HG02759 (cell line): ENCODE results near the gene TCEAL7.
"Not testable (repeated sequence)": the region's sequence is repeated elsewhere in the genome, so short reads cannot be mapped to it uniquely, and the experiment has no call there.

Experiments used
- ATAC-seq: cut with Tn5 transposase; IDR thresholded peaks from one replicate; pipeline ENCODE4 v1.9.1; 2021; ENCODE audit warnings: mild to moderate bottlenecking, moderate library complexity; ENCODE audit not compliant: unreplicated experiment

Gene TCEAL7, protein sequence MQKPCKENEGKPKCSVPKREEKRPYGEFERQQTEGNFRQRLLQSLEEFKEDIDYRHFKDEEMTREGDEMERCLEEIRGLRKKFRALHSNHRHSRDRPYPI

DNA sequence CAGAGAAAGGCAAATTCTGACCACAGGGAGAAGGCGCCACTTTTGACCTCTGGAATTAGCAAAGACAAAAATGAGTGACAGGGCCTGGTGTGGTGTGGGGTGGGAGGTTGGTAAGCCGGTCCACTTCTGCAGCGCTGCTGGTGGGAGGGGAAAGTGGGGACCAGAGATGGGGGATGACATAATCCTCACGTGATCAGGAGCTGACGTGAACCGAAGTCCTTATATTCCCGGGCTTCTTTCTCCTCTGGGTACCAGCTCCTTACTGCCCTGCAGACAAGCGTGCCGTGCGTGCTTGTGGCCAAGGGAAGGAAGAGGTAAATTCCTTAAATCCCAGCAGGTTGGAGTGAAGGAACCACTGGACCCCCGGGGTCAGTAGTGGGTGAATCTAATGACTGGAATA lies at the start of gene TCEAL7:
Gene TCEAL7 (plus strand): TSS at position 249 of the 400 bp plus-strand sequence. CDS start 1,165 bp downstream, outside the sequence.
- no peak for ATAC-seq

DNA sequence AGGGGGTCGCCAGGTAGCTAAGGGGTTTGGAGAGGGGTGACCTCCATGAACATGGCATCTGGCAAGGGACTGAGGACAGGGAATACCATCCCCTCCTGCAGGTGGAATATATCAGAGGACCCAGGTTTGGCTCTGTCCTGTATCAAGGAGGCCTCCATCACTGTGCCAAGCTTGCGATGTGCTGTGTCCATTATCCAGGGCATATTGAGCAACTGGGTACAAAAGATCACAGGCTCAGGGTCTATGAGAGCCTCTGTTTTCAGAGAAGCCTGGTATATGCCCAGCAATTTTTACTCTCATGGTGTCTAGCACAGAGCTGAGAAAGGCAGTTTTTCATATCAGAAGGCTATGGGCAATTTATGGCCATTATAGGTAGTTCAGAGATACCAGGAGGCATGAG lies 36.9 kb upstream of the TCEAL7 start:
- no peak for ATAC-seq

DNA sequence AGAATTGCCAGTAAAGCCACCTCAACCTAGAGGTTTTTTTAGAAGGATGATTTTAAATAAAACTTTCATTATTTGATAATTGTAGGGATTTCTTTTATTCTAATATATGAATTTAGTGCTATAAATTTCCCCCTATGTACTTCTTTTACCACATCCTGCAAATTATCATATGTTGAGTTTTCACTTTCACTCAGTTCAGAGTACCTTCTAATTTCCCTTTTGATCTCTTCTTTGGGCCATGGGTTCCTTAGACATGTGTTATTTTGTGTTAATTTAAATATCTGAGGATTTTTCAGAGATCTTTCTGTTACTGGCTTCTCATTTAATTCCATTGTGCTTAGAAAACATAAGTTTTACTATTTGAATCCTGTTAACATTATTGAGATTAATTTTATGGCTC lies 25.3 kb upstream of the TCEAL7 start:
- ATAC-seq, result no peak

DNA sequence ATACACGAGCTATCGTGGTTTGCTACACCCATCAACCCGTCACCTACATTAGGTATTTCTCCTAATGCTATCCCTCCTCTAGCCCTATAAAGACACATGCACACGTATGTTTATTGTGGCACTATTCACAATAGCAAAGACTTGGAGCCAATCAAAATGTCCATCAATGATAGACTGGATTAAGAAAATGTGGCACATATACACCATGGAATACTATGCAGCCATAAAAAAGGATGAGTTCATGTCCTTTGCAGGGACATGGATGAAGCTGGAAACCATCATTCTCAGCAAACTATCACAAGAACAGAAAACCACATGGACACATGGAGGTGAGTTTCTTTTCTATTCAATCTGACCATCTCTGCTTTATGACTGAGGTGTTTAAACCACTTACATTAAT lies 24.4 kb upstream of the TCEAL7 start:
- not testable (repeated sequence) for ATAC-seq

DNA sequence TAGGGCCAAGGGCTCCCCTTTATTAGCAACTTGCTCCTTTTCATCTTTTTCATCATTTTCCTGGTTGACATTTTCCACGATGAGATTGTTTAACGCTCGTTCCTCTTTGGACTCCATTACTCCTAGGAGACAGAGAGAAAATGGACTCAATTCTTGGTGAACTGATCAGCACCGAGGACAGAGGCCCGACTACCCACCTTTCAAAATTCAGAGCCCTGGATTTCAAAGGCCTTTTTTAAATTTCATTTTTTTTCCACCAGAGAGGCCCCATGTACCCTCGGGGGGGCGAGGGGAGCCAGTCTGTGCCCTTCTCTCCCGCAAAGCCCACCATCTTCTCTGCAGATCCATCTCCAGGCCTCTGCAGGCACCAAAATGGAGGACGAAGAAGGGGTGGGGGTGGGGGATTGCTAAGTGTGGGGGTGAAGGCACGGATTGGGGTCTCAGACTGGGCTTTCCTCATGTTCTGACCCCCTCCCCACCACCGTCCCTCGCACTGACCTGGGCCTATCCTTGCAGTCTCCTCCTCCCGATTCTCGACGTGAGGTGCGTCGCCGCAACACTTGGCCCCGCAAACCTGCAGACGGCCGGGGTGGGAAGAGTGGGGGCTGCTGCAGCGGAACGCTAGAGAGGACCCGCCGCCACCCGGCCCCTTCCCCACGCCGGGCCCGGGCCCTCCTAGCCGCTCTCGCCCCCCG lies 20.0 kb upstream of the TCEAL7 start:
- ATAC-seq, result no peak

DNA sequence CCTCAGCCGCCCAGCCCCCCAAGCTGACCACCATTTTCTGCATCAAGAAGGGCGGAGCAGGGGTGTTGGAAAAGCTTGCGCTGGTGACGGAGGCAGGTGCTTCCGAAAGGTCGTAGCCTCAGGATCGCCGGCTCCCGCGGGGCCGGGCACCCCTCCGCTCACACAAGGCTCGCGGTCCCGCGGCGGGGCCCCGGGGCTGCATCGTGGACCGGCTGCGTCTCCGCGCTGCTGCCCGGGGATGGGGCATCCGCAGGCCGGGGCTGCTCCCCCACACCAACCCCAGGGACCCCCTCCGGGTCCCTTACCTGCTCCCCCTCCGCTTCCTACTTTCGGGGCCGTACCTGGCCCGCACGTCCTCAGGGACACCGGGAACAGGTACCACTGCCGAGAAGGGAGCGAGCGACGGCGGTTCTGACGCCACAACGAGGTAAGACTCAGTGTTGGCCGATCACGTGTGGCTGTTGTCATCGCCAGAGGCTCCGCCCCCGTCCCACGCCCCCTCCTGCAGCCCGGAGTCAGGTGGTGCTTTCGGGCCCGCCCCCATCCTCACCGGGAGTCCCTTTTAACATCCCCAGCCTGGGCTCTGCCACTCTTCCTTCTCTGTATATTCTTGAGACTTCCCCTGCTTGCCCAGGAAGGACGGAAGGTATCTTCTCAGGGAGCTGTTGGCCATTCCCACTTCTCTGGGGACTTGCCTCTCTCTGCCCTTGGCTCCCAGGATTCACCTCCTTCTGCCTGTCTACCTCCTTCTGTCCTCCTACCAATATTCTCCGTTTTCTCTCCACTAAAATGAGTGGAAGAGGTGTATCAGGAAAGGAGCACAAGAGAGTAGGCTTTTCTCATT lies 19.3 kb upstream of the TCEAL7 start, which contains the start of gene BEX2:
Gene BEX2 (minus strand): TSS at position 436 of the 844 bp plus-strand sequence. CDS start 1,014 bp downstream, outside the sequence.
- peak; percentile 98 for ATAC-seq

DNA sequence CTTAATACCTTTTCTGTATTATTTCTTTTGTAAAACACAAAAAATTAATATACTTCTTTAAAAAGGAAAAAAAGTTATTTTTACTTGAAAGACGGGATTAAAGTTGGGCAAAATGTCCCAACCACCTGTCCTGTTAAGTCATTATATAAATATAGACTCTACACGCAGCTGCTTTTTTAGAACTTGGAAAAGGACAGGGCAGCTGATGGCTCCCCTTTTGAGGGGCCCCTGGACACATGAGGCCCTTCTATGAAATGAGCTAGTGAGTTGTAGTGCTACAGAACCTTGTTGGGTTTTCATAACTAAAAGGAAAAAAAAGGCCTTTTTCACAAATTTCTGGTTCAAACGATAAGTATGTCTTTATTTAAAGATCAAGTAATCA lies 18.6 kb upstream of the TCEAL7 start:
- no peak for ATAC-seq

DNA sequence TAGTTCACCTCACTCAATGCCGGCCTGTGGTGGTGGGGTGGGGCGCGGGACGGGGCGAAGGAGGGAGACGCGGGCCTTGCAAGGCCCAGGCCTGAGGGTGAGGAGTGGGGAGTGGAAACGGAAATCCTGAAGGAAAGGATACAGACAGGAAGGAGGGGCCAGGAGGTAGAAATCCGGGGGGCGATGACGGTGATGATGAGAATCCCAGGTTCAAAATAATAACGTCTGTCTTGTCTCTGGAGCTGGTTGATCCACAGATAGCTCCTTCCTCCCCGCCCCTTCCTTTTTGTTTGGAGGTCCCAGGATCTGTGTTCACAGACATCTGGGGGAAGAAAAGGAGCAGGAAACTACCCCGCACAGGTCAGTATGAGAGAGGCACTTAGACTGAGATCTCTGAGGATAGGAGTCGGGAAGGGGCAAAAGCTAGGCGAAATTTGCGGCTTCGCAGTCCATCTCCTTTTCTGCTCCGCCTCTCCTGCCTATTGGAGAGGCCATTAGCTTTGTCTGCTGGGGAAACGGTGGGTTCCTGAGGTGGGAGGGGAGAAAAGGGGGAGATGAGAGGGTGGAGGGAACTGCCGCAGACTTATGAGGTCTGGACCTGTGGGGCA lies 746 bp downstream of the TCEAL7 start:
- no peak for ATAC-seq

DNA sequence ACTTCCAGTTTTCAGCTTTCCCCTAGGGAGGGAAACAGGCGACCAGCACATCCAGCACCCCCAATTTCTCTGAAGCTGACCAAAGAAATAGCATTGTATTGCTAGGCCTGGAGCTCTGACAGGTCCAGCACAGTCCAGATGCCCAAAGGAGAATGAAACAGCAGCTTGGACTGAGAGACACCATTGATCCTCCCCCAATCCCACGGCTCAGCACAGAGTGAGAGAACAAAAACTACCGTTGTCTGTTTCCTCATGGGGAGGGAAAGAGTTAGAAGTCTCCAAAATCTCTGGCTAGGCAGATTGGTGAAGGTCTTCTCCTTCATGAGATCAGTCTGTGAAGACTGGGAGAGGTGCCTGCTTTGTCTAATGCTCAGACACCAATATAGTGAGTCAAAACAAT lies 8.6 kb downstream of the TCEAL7 start:
- no peak for ATAC-seq

DNA sequence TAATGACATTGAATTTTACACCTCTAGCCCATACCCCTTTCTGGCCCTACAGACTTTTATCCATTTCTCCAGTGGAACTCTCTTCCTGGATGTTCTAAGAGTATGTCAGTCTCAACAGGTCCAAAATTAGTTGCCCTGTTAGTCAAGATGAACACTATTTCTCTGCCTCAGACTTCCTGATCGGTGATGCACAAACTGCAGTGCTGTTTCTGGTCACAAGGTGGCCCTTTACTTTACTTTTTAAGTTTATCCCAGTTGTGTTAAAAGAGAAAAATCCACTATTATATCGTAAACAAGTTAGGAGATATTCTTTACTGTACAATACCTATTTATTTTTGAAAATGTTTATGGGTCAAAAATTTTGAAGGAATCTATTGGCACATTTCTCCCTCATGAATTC lies 13.1 kb downstream of the TCEAL7 start:
- ATAC-seq, result no peak

DNA sequence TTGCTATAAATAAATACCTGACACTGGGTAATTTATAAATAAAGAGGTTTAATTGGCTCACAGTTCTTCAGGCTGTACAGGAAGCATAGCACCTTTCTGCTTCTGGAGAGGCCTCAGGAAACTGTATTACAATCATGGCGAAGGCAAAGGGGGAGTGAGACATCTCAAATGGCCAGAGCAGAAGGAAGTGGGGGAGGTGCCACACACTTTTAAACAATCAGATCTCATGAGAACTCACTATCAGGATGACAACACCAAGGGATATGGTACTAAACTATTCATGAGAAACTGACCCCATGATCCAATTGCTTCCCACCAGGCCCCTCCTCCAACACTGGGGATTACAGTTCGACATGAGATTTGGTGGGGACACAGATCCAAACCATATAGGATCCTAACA lies 14.6 kb downstream of the TCEAL7 start:
- no peak for ATAC-seq

DNA sequence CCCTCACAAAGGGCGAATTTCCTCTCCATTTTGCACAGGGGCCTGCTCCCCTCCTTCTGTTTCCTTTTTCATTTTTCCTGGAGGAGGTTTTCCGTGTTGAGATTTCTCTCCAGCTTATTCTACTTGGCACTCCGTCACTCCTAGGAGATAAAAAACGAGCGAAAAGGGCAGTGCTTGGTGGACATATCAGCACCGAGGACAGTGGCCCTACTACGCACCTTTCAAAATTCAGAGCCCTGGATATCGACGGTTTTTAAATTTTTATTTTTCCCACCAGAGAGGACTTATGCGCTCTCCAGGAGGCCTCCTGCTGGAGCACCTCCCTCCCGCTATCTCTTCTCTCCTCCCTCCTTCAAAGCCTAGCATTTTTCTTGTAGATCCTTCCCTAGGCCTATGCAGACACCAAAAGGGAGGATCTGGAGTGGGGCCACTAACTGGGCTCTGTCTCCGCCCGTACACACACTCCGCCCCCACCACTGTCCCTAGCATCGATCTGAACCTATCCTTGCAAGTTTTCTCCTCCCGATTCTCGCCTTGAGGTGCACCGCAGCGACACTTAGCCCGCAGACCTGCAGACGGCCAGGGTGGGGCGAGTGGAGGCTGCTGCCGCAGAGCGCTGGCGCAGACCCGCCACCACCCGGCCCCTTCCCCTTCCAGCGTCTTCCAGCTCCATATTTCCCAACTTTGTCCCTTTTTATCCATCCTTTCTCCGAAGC lies 17.8 kb downstream of the TCEAL7 start:
- ATAC-seq, result no peak

DNA sequence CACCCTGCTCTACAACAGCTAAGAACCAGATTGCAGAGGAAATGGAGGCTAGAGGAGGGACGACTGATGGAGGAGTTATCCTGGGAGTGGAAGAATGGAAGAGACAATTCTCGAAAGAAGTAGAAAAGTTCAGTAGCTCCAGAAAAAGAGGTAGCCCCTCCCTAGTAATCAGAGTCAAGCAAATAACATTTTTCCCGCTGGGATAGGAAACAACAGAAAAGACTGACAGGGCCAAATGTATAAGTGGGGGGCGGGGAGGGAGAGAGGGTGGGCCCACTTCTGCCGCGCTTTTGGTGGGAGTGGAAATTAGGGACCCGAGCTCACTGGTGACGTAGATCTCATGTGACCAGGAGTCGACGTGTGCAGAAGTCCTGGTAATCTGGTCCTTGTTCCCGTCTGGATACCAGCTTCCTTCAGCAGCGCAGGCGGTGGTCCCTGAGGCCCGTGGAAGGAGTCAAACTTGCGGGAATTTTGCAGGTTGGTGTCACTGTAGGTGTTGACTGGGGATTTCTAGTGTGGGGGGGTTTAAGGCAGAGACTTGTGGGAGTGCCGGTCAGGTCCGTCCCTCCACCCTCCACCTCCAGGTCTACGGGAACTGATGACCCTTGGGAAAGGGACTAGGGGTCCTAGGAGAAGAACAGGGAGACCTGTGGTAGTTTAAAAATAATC lies 26.2 kb downstream of the TCEAL7 start, which contains the start of gene TCEAL9:
Gene TCEAL9 (plus strand): TSS at position 377 of the 669 bp plus-strand sequence. CDS start 1,179 bp downstream, outside the sequence.
- ATAC-seq, result peak; percentile 45

DNA sequence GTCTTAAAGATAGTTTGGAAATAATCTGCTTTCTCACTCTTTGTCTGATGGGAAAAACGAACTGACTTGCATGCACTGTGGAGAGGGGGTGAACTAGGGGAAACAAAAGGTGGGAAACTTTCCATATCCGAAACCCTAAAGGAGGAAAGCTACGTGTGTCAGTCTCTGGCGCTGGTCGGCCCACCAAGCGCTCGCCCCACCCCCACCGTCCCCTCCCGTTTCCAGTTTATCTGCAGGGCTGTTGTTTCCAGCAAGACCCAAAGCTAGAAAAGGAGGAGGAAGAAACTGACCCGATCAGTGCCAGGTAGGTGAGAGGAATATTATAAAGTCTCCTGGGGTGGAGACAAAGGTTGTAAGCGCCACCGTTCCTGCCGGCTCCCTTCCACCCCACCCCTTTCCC lies 26.8 kb downstream of the TCEAL7 start:
- ATAC-seq, result no peak

DNA sequence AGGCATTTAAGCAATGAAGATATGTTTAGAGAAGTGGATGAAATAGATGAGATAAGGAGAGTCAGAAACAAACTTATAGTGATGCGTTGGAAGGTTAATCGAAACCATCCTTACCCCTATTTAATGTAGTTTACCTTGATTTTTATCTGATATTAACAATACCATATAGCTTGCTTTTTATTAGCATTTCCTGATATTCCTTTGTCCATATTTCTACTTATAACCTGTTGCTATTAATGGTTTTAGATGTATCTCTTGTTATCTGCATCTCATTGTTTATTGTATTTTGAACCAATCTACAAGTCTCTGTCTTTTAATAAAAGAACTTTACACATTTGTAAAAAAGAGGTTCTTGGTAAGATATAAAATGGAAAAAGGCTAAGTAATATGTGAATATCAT lies 27.8 kb downstream of the TCEAL7 start:
- ATAC-seq, result no peak

DNA sequence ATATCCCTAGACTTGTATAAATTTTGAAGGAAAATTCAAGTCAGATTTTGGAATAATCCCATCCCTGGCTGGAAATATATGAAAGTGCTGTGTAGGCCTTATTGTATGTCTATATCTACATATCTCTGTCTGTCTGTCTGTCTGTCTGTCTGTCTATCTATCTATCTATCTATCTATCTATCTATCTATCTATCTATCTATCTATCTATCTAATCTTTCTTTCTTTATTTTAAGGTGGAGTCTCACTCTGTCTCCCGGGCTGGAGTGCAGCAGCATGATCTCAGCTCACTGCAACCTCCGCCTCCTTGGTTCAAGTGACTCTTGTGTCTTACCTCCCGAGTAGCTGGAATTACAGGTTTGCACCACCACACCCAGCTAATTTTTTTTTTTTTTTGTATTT lies 29.6 kb downstream of the TCEAL7 start:
- ATAC-seq, result not testable (repeated sequence)

DNA sequence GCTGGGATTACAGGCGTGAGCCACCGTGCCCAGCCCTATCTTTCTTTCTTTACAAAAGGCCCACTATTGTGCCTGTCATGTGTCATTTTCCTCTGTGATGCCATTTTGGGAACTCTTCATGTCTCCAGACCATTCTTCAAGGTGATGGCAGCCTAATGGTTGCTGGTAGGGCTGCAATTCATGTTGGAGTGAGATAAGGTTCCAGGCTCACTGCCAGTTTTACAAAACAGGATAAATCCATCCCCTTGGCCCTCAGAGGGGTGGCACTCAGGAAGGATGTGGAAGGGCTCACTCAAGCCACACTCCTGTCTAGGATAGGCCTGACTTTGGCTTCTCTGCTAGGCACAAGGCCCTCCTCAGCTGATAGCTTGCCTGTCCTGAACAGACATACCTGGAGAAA lies 30.1 kb downstream of the TCEAL7 start:
- no peak for ATAC-seq

DNA sequence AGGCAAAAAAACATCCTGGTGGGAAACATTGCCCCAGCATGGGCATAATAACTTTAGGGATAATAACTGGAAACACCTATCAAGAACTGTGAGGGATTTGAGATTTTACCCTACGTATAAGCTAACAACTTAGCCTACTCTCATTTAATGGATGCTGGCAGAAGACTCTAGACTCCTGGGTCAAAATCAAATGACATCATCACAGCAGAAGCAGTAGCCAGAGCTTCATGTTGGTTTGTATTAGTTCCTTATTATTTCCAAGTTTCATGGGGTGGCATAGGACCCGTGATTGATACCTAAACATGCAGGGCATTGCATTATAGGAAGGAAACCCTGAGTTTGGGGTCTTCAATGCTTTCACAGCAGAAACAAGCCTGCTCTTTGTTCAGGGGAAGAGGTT lies 30.9 kb downstream of the TCEAL7 start:
- ATAC-seq, result no peak

DNA sequence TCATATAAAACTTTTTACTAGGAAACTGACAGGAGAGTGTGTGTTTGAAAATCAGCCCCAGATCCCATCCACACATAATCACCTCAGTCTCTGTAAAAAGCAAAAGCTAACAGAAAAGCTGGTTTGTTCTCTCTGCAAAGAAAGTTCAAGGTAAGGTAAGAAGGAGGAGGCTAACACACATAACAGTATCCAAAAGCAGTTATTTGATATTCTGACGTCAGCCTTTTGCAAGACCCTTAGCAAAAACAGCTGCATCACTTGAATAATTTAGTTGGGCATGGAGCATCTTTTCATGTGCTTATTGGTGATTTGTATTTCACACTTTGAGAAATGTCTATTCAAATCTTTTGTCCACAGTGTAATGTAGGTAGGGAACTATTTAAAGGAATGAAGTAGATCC lies 31.8 kb downstream of the TCEAL7 start:
- no peak for ATAC-seq

DNA sequence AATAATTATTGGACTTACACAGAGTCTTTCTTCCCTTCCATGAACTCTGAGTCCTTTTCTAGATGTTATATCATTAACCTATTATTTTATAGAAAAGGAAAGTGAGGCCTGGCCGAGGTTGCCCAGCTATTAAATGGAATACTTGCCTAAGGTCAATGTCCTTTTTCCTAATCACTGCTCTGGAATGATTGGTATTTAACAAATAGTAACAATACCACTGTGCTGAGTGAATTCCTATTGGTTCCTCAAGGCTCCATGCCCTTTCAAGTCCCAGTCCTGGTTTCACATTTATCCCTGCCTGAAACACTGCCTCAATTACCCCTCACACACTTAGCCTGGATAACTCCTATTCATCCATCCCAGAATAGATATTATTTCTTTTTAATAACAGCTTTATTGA lies 32.4 kb downstream of the TCEAL7 start:
- ATAC-seq, result no peak
